HL-60 (cell line): Measurements from ENCODE around the gene ATF6.

Experiments
- CTCF ChIP-seq: IDR thresholded peaks from one replicate; pipeline ENCODE4 v1.5.1; 2011; ENCODE audit warnings: low read length, control low read depth, inconsistent platforms; ENCODE audit not compliant: insufficient read depth
- TF ChIP-seq, protein P1 (sequence below): IDR thresholded peaks from 2 replicates; pipeline ENCODE4 v1.6.1; 2012; ENCODE audit warnings: low read depth; ENCODE audit not compliant: insufficient replicate concordance

DNA sequence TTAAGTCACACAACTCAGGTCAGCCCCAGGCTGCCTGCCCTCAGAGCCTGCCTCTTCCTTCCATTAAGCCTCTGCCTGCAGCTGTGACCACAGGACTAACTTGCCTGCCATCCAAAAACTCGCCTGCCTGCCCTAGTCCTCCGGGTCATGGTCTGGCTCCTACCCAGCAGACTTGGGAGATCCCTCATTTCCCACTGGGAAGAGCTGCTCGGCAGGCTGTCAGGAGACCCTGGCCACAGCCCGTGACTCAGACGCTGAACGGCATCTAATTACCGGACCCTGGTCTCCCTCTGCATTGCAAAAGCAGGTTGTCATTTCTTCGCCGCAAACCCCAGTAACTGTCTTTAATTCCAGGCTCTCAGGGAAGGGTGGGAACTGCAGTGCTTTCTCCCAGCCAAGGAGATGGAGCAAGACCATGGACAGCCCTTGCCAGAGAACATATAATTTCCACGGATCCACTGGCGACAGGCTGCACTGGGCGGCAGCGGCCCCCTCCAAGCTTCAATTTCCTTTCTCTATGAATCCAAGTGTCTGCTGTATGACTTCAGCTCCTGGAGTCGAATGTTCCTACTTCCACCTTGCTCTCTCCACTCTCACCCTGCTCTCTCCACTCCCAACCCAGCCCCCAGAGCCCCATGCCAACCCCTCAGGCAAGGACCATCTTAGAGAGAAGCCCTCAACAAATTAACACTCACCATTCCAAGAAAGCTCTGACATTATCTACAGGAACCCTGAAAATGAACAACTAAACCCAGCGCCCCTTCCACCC lies 237.1 kb downstream of the ATF6 start:
- no peak for TF ChIP-seq CTCF
- TF ChIP-seq, protein P1, sequence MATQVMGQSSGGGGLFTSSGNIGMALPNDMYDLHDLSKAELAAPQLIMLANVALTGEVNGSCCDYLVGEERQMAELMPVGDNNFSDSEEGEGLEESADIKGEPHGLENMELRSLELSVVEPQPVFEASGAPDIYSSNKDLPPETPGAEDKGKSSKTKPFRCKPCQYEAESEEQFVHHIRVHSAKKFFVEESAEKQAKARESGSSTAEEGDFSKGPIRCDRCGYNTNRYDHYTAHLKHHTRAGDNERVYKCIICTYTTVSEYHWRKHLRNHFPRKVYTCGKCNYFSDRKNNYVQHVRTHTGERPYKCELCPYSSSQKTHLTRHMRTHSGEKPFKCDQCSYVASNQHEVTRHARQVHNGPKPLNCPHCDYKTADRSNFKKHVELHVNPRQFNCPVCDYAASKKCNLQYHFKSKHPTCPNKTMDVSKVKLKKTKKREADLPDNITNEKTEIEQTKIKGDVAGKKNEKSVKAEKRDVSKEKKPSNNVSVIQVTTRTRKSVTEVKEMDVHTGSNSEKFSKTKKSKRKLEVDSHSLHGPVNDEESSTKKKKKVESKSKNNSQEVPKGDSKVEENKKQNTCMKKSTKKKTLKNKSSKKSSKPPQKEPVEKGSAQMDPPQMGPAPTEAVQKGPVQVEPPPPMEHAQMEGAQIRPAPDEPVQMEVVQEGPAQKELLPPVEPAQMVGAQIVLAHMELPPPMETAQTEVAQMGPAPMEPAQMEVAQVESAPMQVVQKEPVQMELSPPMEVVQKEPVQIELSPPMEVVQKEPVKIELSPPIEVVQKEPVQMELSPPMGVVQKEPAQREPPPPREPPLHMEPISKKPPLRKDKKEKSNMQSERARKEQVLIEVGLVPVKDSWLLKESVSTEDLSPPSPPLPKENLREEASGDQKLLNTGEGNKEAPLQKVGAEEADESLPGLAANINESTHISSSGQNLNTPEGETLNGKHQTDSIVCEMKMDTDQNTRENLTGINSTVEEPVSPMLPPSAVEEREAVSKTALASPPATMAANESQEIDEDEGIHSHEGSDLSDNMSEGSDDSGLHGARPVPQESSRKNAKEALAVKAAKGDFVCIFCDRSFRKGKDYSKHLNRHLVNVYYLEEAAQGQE: peak; percentile 36
